SU-DHL-6 (cell line): ENCODE results near the gene CUTC.

Experiments used
- H2AFZ ChIP-seq: fragments of 200-600 bp; sonication (generic); 2 replicates; pipeline ENCODE4 v1.6.1; 2014; ENCODE audit warnings: low read depth, mild to moderate bottlenecking, moderate library complexity, mixed read lengths, antibody characterized with exemption, low read length; ENCODE audit not compliant: severe bottlenecking
- H3F3A ChIP-seq: fragments of 200-600 bp; shearing (Covaris generic); 2 replicates; pipeline ENCODE4 v1.6.0; 2016; ENCODE audit warnings: antibody characterized with exemption, mild to moderate bottlenecking; ENCODE audit not compliant: insufficient read depth
- H3K27ac ChIP-seq: fragments of 200-600 bp; sonication (generic); 2 replicates; pipeline ENCODE4 v1.5.1; 2016; ENCODE audit warnings: low read depth, mild to moderate bottlenecking, low read length, moderate library complexity, mixed read lengths
- H3K27me3 ChIP-seq: fragments of 200-600 bp; sonication (generic), shearing (Covaris generic); 2 replicates; pipeline ENCODE4 v1.6.0; 2014; ENCODE audit warnings: mild to moderate bottlenecking, low read length
- H3K36me3 ChIP-seq: fragments of 200-600 bp; sonication (generic); 2 replicates; pipeline ENCODE4 v1.6.1; 2014; ENCODE audit warnings: mild to moderate bottlenecking, low read length, mixed read lengths
- H3K4me2 ChIP-seq: fragments of 300-600, 200-600 bp; shearing (Covaris generic), sonication (generic); 2 replicates; pipeline ENCODE4 v1.6.0; 2014; ENCODE audit warnings: low read length, low read depth, mild to moderate bottlenecking; ENCODE audit not compliant: poor library complexity, severe bottlenecking
- H3K4me3 ChIP-seq: fragments of 200-600 bp; sonication (generic); 2 replicates; pipeline ENCODE4 v1.5.1; 2014; ENCODE audit warnings: antibody characterized with exemption, low read length, mild to moderate bottlenecking, mixed read lengths; ENCODE audit not compliant: insufficient read depth, poor library complexity, severe bottlenecking
- H3K79me2 ChIP-seq: fragments of 200-600 bp; sonication (generic); 2 replicates; pipeline ENCODE4 v1.6.1; 2014; ENCODE audit warnings: mild to moderate bottlenecking, low read length, moderate library complexity; ENCODE audit not compliant: insufficient read depth
- H3K9ac ChIP-seq: fragments of 200-600 bp; sonication (generic); 2 replicates; pipeline ENCODE4 v1.7.0; 2014; ENCODE audit warnings: mild to moderate bottlenecking, low read length
- H3K9me2 ChIP-seq: fragments of 200-600 bp; sonication (generic); replicated peaks from 2 replicates; pipeline ENCODE4 v1.6.1; 2014; ENCODE audit warnings: low read length; ENCODE audit not compliant: insufficient read depth
- H3K9me3 ChIP-seq: fragments of 200-600 bp; sonication (generic); 2 replicates; pipeline ENCODE4 v1.6.1; 2014; ENCODE audit warnings: low read length, mixed read lengths; ENCODE audit not compliant: insufficient read depth
- H4K20me1 ChIP-seq: fragments of 200-600 bp; sonication (generic); 2 replicates; pipeline ENCODE4 v1.6.1; 2014; ENCODE audit warnings: low read depth, mild to moderate bottlenecking, antibody characterized with exemption, low read length, moderate library complexity, mixed read lengths
- EZH2phosphoT487 ChIP-seq: fragments of 200-600 bp; sonication (generic), shearing (Covaris generic); conservative IDR thresholded peaks from 2 replicates; pipeline ENCODE4 v1.6.1; 2018; ENCODE audit warnings: mild to moderate bottlenecking, antibody characterized with exemption, low read length, moderate library complexity, mixed read lengths
- TF ChIP-seq, protein P1 (sequence below): fragments of 200-600 bp; sonication (generic); IDR thresholded peaks from one replicate; pipeline ENCODE4 v1.5.1; 2017; ENCODE audit warnings: antibody characterized with exemption, mild to moderate bottlenecking, low read length, moderate library complexity; ENCODE audit not compliant: insufficient read depth, poor library complexity, severe bottlenecking

Gene CUTC

DNA sequence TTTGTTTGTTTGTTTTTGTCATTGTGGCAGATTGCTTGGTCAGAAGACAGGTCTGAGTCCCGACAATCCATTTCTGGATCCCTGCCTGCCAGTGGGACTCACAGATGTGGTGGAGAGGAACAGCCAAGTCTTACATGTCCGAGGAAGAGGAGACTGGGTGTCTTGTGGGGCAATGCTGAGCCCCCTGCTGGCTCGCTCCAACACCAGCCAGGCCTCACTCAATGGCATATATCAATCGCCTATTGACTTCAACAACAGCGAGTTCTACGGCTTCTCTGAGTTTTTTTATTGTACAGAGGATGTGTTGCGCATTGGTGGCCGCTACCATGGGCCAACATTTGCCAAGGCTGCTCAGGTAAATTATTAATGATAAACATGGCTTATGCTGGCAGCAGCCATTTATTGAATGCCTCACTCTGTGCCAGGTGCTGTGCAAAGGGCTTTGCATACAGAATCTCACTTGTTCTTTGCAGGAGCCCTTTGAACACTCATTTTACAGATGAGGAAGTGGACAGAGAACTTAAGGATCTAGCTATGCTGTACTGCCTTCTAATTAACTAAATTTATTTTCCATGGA, 33.4 kb upstream of the CUTC start:
- no peaks in the 10 kb centered on the region for H3K9me2 ChIP-seq
- no peaks in the 10 kb centered on the region for H3K27me3 ChIP-seq
- H3K4me2 ChIP-seq: no peak overlapping the region
- TF ChIP-seq, protein P1, sequence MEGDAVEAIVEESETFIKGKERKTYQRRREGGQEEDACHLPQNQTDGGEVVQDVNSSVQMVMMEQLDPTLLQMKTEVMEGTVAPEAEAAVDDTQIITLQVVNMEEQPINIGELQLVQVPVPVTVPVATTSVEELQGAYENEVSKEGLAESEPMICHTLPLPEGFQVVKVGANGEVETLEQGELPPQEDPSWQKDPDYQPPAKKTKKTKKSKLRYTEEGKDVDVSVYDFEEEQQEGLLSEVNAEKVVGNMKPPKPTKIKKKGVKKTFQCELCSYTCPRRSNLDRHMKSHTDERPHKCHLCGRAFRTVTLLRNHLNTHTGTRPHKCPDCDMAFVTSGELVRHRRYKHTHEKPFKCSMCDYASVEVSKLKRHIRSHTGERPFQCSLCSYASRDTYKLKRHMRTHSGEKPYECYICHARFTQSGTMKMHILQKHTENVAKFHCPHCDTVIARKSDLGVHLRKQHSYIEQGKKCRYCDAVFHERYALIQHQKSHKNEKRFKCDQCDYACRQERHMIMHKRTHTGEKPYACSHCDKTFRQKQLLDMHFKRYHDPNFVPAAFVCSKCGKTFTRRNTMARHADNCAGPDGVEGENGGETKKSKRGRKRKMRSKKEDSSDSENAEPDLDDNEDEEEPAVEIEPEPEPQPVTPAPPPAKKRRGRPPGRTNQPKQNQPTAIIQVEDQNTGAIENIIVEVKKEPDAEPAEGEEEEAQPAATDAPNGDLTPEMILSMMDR: no peak
- TF ChIP-seq EZH2phosphoT487: no peak
- no peaks in the 10 kb centered on the region for H3K9me3 ChIP-seq
- no peak overlapping the region for H2AFZ ChIP-seq
- no peak overlapping the region for H3K4me3 ChIP-seq
- H3K79me2 ChIP-seq: no peaks in the 10 kb centered on the region
- no peak overlapping the region for H3K9ac ChIP-seq
- no peaks in the 10 kb centered on the region for H4K20me1 ChIP-seq
- H3K27ac ChIP-seq: no peak overlapping the region
- H3K36me3 ChIP-seq: no peaks in the 10 kb centered on the region
- no peaks in the 10 kb centered on the region for H3F3A ChIP-seq

DNA sequence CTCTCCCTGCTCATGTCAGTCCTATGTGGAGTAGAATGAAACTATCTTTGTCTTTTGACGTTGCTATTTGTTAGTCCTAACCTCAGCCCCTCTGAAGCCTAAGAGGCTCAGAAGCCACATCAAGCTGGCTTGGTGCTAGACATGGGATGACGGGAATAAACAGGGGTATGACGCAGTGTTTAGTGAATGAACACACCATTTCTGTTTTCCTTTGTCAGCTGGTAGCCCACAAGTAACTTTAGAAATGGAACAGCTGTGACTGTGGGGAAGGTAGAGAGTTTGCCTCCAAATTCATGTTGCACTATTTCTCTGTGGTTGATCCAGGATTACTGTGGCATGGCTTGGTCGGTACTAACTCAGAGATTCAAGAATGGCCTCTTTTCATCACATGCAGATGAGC, 31.4 kb upstream of the CUTC start:
- Histone ChIP-seq H3K27ac (no peak overlapping the region), H3F3A (no peaks in the 10 kb centered on the region), H3K9me2 (no peaks in the 10 kb centered on the region), H3K27me3 (no peaks in the 10 kb centered on the region), H3K9ac (no peak overlapping the region), H2AFZ (no peak overlapping the region), H3K4me2 (no peak overlapping the region), H3K4me3 (no peak overlapping the region), H4K20me1 (no peaks in the 10 kb centered on the region), H3K36me3 (no peaks in the 10 kb centered on the region), H3K79me2 (no peaks in the 10 kb centered on the region), H3K9me3 (no peaks in the 10 kb centered on the region)
- TF ChIP-seq EZH2phosphoT487: no peak
- TF ChIP-seq, protein P1: no peak

DNA sequence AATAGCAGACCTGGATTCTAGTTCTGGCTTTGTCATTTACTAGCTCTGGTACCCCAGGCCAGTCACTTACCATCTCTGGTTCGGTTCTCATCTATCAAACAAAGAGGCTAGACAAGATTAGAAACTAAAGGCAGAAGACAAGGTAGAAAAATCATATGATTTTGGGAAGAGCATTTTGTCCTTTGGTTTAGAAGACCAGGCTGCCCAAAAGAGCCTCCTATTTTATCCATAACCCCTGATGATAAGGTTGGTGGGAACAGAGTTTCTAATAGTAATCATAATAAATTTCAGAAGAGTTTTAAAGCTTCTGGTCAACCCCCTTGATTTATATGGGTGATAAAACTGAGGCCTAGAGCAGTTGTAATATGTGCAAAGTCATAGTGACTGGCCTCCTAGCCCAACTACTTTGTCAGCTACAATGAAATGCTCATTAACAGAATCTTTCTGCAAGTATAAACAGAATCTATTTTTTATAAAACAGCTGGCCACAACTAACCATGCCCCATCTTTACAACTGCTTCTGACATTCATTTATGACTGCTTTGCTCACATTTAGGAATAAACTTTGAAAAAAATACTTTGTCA, 23.5 kb upstream of the CUTC start:
- 0 out of 2 replicates have a peak, but pooled peaks cover 7% of the 10 kb centered on the region for H3F3A ChIP-seq
- H4K20me1 ChIP-seq: no peaks in the 10 kb centered on the region
- H3K27ac ChIP-seq: no peak overlapping the region
- no peak overlapping the region for H3K4me2 ChIP-seq
- no peaks in the 10 kb centered on the region for H3K79me2 ChIP-seq
- no peak overlapping the region for H3K9ac ChIP-seq
- H3K9me2 ChIP-seq: no peaks in the 10 kb centered on the region
- no peaks in the 10 kb centered on the region for H3K27me3 ChIP-seq
- TF ChIP-seq, protein P1: no peak
- no peak for TF ChIP-seq EZH2phosphoT487
- no peaks in the 10 kb centered on the region for H3K9me3 ChIP-seq
- no peaks in the 10 kb centered on the region; the same call in 1 of the 2 replicates for H3K36me3 ChIP-seq
- no peak overlapping the region for H3K4me3 ChIP-seq
- H2AFZ ChIP-seq: no peak overlapping the region
